T-helper 2 cell treated with Interferon-gamma antibody and Interleukin-4, amounts not matched to agents 100 ng/mL and 5 ng/mL, for 36 hours (primary cell): ENCODE measurements around the gene NMUR1. TPM values are rescaled to one million over a fixed set of nuclear protein-coding genes. Genes with fewer than 3 reads are reported as not detected.

Source experiments
- intact Hi-C: fragments of 100-400 bp; cut with micrococcal nuclease; formaldehyde crosslinking; loops from one replicate; pipeline ENCODE4 v1.15.1; 2023
- total RNA-seq: library from RNA; stranded (reverse); gene quantifications from 2 replicates; pipeline ENCODE4 v1.2.3, GENCODE V29; 2022

Gene NMUR1
- total RNA-seq, 1 donor from 2014 or later: 8.1 TPM

- intact Hi-C loops: no loop called here
Measured at GRCh38 chr2:231526341-231527090, 3.7 kb downstream of the NMUR1 start.

GRCh38 chr2:231525248-231526163 lies 4.7 kb downstream of the NMUR1 start:
- intact Hi-C loops: no loop called here

GRCh38 chr2:231524477-231525247 lies 5.6 kb downstream of the NMUR1 start:
- intact Hi-C loops: no loop called here

GRCh38 chr2:231523451-231524285 lies 6.6 kb downstream of the NMUR1 start:
- intact Hi-C loops: no loop called here

GRCh38 chr2:231522418-231523180 lies 7.6 kb downstream of the NMUR1 start:
- intact Hi-C loops: no loop called here

- intact Hi-C loops: no loop called here
Measured at GRCh38 chr2:231521443-231521842, 8.8 kb downstream of the NMUR1 start.

- intact Hi-C loops: no loop called here
Measured at GRCh38 chr2:231519975-231520555, 10.2 kb downstream of the NMUR1 start.

GRCh38 chr2:231518771-231519170 lies 11.5 kb downstream of the NMUR1 start:
- intact Hi-C loops: no loop called here

- intact Hi-C loops: loop anchor here (2.0 kb wide), 1 partner anchor 147 kb away; no protein-coding TSS in a partner anchor
Measured at GRCh38 chr2:231515603-231516002, 14.6 kb downstream of the NMUR1 start.

GRCh38 chr2:231514951-231515297 lies 15.3 kb downstream of the NMUR1 start:
- intact Hi-C loops: loop anchor here (1.0 to 2.0 kb wide), 6 partner anchors 30 to 266 kb away; partner anchors contain the start of genes NCL and PDE6D

GRCh38 chr2:231514225-231514950 lies 15.9 kb downstream of the NMUR1 start:
- intact Hi-C loops: loop anchor here (1.0 to 2.0 kb wide), 6 partner anchors 31 to 267 kb away; partner anchors contain the start of genes NCL and PDE6D

- intact Hi-C loops: loop anchor here (1.0 to 2.0 kb wide), 6 partner anchors 32 to 268 kb away; partner anchors contain the start of genes NCL and PDE6D
Measured at GRCh38 chr2:231513746-231514224, 16.5 kb downstream of the NMUR1 start.

GRCh38 chr2:231512222-231512621 lies 18.0 kb downstream of the NMUR1 start:
- intact Hi-C loops: no loop called here

- intact Hi-C loops: no loop called here
Measured at GRCh38 chr2:231503766-231504165, 26.5 kb downstream of the NMUR1 start.

GRCh38 chr2:231502596-231502995 lies 27.6 kb downstream of the NMUR1 start:
- intact Hi-C loops: no loop called here

GRCh38 chr2:231497651-231498050 lies 32.6 kb downstream of the NMUR1 start:
- intact Hi-C loops: no loop called here

GRCh38 chr2:231494669-231495068 lies 35.6 kb downstream of the NMUR1 start:
- intact Hi-C loops: no loop called here

- intact Hi-C loops: no loop called here
Measured at GRCh38 chr2:231490801-231491200, 39.4 kb downstream of the NMUR1 start.
